ENCODE results near the gene RABIF.

DNA sequence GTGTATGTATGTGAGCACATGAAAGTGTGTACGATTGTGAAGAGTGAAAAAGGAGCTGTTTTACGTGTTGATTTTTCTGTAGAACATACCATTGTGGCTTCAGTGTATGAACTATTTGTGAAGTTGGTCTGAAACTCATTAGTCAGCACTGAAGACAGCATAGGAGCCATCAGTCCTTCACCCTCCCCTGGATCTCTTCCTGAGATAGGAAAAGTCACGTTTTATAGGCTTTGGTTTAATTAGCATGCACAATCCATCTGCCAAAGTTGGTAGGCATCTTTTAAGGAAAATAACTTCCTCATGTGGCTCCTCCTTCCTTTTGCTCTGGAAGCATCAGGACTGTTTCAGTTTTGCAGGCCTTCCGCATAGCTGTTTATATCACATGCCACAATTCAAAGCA lies 1.4 kb upstream of the RABIF start:
- TF ChIP-seq, protein P1, sequence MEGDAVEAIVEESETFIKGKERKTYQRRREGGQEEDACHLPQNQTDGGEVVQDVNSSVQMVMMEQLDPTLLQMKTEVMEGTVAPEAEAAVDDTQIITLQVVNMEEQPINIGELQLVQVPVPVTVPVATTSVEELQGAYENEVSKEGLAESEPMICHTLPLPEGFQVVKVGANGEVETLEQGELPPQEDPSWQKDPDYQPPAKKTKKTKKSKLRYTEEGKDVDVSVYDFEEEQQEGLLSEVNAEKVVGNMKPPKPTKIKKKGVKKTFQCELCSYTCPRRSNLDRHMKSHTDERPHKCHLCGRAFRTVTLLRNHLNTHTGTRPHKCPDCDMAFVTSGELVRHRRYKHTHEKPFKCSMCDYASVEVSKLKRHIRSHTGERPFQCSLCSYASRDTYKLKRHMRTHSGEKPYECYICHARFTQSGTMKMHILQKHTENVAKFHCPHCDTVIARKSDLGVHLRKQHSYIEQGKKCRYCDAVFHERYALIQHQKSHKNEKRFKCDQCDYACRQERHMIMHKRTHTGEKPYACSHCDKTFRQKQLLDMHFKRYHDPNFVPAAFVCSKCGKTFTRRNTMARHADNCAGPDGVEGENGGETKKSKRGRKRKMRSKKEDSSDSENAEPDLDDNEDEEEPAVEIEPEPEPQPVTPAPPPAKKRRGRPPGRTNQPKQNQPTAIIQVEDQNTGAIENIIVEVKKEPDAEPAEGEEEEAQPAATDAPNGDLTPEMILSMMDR (IDR thresholded peaks at IDR 0.05; ENCODE audit: insufficient read depth, low read depth, low read length): no peak
- TF ChIP-seq EZH2 (IDR thresholded peaks at IDR 0.05; ENCODE audit: insufficient read depth, low read length): no peak
